ENCODE data around the gene CRYL1.

CRYL1 gene

GRCh38 chr13:20356444-20356843, 169.2 kb downstream of the CRYL1 start:
- H3K4me3 ChIP-seq (ENCODE audit: low read depth, low read length), result no peak overlapping the region
- TF ChIP-seq MYC (IDR thresholded peaks at IDR 0.05; ENCODE audit: low read depth, low read length), result no peak
- TF ChIP-seq POLR2A (IDR thresholded peaks at IDR 0.05; ENCODE audit: extremely low read depth, insufficient read length), result no peak
- no peak for TF ChIP-seq CTCF (IDR thresholded peaks at IDR 0.05; ENCODE audit: low read depth, low read length)
- TF ChIP-seq MAX (IDR thresholded peaks at IDR 0.05; ENCODE audit: low read depth, low read length), result no peak
- DNase-seq (ENCODE audit: low read depth), result no peak

- no peak for DNase-seq (ENCODE audit: low read depth)
- H3K4me3 ChIP-seq (ENCODE audit: low read depth, low read length), result no peak overlapping the region
- TF ChIP-seq CTCF (IDR thresholded peaks at IDR 0.05; ENCODE audit: low read depth, low read length) (no peak), MYC (IDR thresholded peaks at IDR 0.05; ENCODE audit: low read depth, low read length) (no peak), MAX (IDR thresholded peaks at IDR 0.05; ENCODE audit: low read depth, low read length) (no peak), POLR2A (IDR thresholded peaks at IDR 0.05; ENCODE audit: extremely low read depth, insufficient read length) (no peak)
Observed at GRCh38 chr13:20354722-20355121, 170.9 kb downstream of the CRYL1 start.

- TF ChIP-seq CTCF (IDR thresholded peaks at IDR 0.05; ENCODE audit: low read depth, low read length) (no peak), MAX (IDR thresholded peaks at IDR 0.05; ENCODE audit: low read depth, low read length) (0 out of 2 replicates have a peak, but pooled peaks have one; percentile 18), POLR2A (IDR thresholded peaks at IDR 0.05; ENCODE audit: extremely low read depth, insufficient read length) (no peak), MYC (IDR thresholded peaks at IDR 0.05; ENCODE audit: low read depth, low read length) (no peak; the same call in 1 of the 2 replicates)
- DNase-seq (ENCODE audit: low read depth), result peak; percentile 80
- H3K4me3 ChIP-seq (ENCODE audit: low read depth, low read length), result no peak overlapping the region
Observed at GRCh38 chr13:20353973-20354372, 171.7 kb downstream of the CRYL1 start.

All from NB4 (cell line).